B cell (primary cell): Measurements from ENCODE around the gene SLU7. TPM values are rescaled to one million over a fixed set of nuclear protein-coding genes. Genes with fewer than 3 reads are reported as not detected.

Source experiments
- ATAC-seq: fragments of 200-7000 bp; cut with Tn5 transposase; one replicate; pipeline ENCODE4 v1.10.0; 2021; ENCODE audit warnings: low read depth, mild to moderate bottlenecking, moderate number of reproducible peaks, moderate library complexity
- CTCF ChIA-PET: fragments of 350-600 bp; sonication (Branson Sonifier 250); formaldehyde crosslinking; loops from one replicate; lab custom pipeline; 2021; ENCODE audit warnings: antibody characterized with exemption, inconsistent platforms; lab: Charles Lee
- POLR2A ChIA-PET: fragments of 350-600 bp; sonication (Branson Sonifier 250); formaldehyde crosslinking; loops from one replicate; lab custom pipeline; 2021; ENCODE audit warnings: antibody characterized with exemption; lab: Charles Lee
- DNase-seq: peaks from one replicate; pipeline ENCODE4 v3.0.0; 2013
- H2AFZ ChIP-seq: 2 replicates; pipeline ENCODE4 v1.6.1; 2012; ENCODE audit warnings: mild to moderate bottlenecking, low read depth, low read length; ENCODE audit not compliant: insufficient read depth, poor library complexity, severe bottlenecking
- H3K27ac ChIP-seq, 2 donors: 1 replicate in 1 of 2; 2 replicates in 1 of 2; pipeline ENCODE4 v1.5.1; 2012 to 2013; ENCODE audit warnings: low read length in 2 of 2, mild to moderate bottlenecking in 2 of 2, moderate library complexity in 1 of 2
- H3K27me3 ChIP-seq, 4 experiments: fragments of 200-600 bp in 1 of 4; sonication (generic) in 1 of 4; replicated peaks in 1 of 4; 1 replicate in 2 of 4; 2 replicates in 2 of 4; pipeline versions ENCODE4 v1.6.1 to v1.7.0; 2013 to 2016; ENCODE audit warnings: low read length in 3 of 4, mild to moderate bottlenecking in 2 of 4, mixed read lengths in 1 of 4, moderate library complexity in 1 of 4; ENCODE audit not compliant: insufficient read depth in 4 of 4, control insufficient read depth in 3 of 4; ENCODE audit errors: control extremely low read depth in 1 of 4
- H3K36me3 ChIP-seq, 2 experiments: replicated peaks in 1 of 2; 1 replicate in 1 of 2; 2 replicates in 1 of 2; pipeline versions ENCODE4 v1.6.1 to v1.7.1; 2013; ENCODE audit warnings: low read length in 1 of 2; ENCODE audit not compliant: insufficient read depth in 2 of 2, control insufficient read depth in 1 of 2; ENCODE audit errors: control extremely low read depth in 1 of 2, extremely low read depth in 1 of 2
- H3K4me1 ChIP-seq, 2 donors: fragments of 200-600 bp in 1 of 2; sonication (generic) in 1 of 2; 1 replicate in 1 of 2; 2 replicates in 1 of 2; pipeline versions ENCODE4 v1.5.1 to v1.6.1; 2013 to 2017; ENCODE audit warnings: low read length in 2 of 2; ENCODE audit not compliant: control insufficient read depth in 2 of 2, insufficient read depth in 2 of 2
- H3K4me2 ChIP-seq: replicated peaks from 2 replicates; pipeline ENCODE3; 2012; ENCODE audit warnings: mild to moderate bottlenecking, low read depth, low read length; ENCODE audit not compliant: poor library complexity, severe bottlenecking
- H3K4me3 ChIP-seq, 5 experiments: fragments of 200-600 bp in 1 of 5; sonication (generic) in 1 of 5; 1 replicate in 3 of 5; 2 replicates in 2 of 5; pipeline versions ENCODE4 v1.5.1 to v1.7.0; 2011 to 2016; ENCODE audit warnings: low read length in 4 of 5, mild to moderate bottlenecking in 4 of 5, low read depth in 2 of 5, control low read depth in 1 of 5, moderate library complexity in 1 of 5; ENCODE audit not compliant: insufficient read depth in 1 of 5; ENCODE audit errors: control extremely low read depth in 1 of 5, extremely low read depth in 1 of 5
- H3K79me2 ChIP-seq: fragments of 200-600 bp; sonication (generic); one replicate; pipeline ENCODE4 v1.6.0; 2016; ENCODE audit warnings: low read length; ENCODE audit not compliant: control insufficient read depth, insufficient read depth
- H3K9ac ChIP-seq: fragments of 200-600 bp; sonication (generic); 2 replicates; pipeline ENCODE4 v1.6.1; 2017; ENCODE audit warnings: mild to moderate bottlenecking, low read length, moderate library complexity
- H3K9me3 ChIP-seq, 3 donors: one replicate each; pipeline versions ENCODE4 v1.6.1 to v1.7.1; 2013; ENCODE audit warnings: low read length in 2 of 3; ENCODE audit not compliant: control insufficient read depth in 2 of 3, insufficient read depth in 1 of 3; ENCODE audit errors: control extremely low read depth in 1 of 3
- H4K20me1 ChIP-seq: 2 replicates; pipeline ENCODE4 v1.6.0; 2012; ENCODE audit warnings: mild to moderate bottlenecking, low read length; ENCODE audit not compliant: insufficient read depth, control insufficient read depth, poor library complexity, severe bottlenecking
- H3K27ac Mint-ChIP-seq: one replicate; pipeline ENCODE4 v1.8.0; 2021; ENCODE audit warnings: mixed read lengths
- H3K27me3 Mint-ChIP-seq: one replicate; pipeline ENCODE4 v1.8.0; 2021; ENCODE audit warnings: mixed read lengths
- H3K4me1 Mint-ChIP-seq: one replicate; pipeline ENCODE4 v1.8.0; 2021; ENCODE audit warnings: mixed read lengths
- H3K4me3 Mint-ChIP-seq: one replicate; pipeline ENCODE4 v1.8.0; 2021; ENCODE audit warnings: mixed read lengths
- H3K9me3 Mint-ChIP-seq: one replicate; pipeline ENCODE4 v1.8.0; 2022; ENCODE audit warnings: mixed read lengths; ENCODE audit not compliant: insufficient read depth
- EZH2 ChIP-seq: IDR thresholded peaks from 2 replicates; pipeline ENCODE4 v1.6.1; 2012; ENCODE audit warnings: borderline replicate concordance, low read depth, mild to moderate bottlenecking, moderate library complexity, low read length; ENCODE audit not compliant: insufficient read depth, poor library complexity, severe bottlenecking
- intact Hi-C: fragments of 100-400 bp; cut with micrococcal nuclease; formaldehyde crosslinking; loops from one replicate; pipeline ENCODE4 v1.10.0; 2022
- polyA plus RNA-seq: library from polyadenylated mRNA; depleted of rRNA; stranded (reverse); fragments of >200 nt; gene quantifications from 2 replicates; pipeline ENCODE4 v1.2.3, GENCODE V29; 2012
- total RNA-seq, 2 donors: library from RNA; stranded (reverse); fragments of 120-200 nt in 1 of 2; gene quantifications; 1 replicate in 1 of 2; 2 replicates in 1 of 2; pipeline versions ENCODE4 v1.2.3 to v1.2.4, GENCODE V29; 2013 to 2022
- TF ChIP-seq, protein P1 (sequence below): fragments of 200-600 bp; IDR thresholded peaks from one replicate; pipeline ENCODE4 v1.8.0; 2022; ENCODE audit warnings: antibody characterized with exemption, mild to moderate bottlenecking

Gene SLU7
- total and polyA plus RNA-seq, 2 donors (not counting 1 experiment from before 2014, with no cell fraction given) = 30.8 to 68.3 TPM

DNA sequence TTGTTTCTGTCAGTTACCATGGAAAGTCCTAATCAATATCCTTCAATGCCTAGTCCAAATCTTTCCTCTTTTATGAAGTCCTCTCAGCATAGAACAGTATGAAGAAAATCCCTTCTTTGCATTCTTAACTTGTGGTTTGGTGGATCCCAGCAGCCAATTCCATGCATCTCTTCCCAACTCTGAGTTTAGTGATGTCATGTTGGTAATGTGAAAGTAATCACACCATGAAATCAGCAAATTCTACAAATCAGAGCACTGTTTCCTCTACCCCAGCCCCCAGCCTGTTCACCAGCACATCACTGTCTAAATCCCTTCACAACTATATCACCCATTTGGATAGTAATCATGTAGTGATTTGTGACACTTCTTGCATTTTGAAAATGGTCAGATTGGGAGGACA, 43.7 kb downstream of the SLU7 start:
- Histone ChIP-seq H3K4me2 (no peak overlapping the region), H3K4me1 (peaks cover 3 to 6% of the 10 kb centered on the region in 2 donors), H3K9me3 (no peaks in the 10 kb centered on the region), H3K36me3 (no peaks in the 10 kb centered on the region), H3K9ac (no peak overlapping the region), H3K4me3 (no peak overlapping the region), H3K27ac (no peak overlapping the region), H4K20me1 (no peaks in the 10 kb centered on the region), H3K27me3 (peaks cover 0 to 23% (median 12%) of the 10 kb centered on the region in 4 experiments), H3K79me2 (no peaks in the 10 kb centered on the region), H2AFZ (no peak overlapping the region)
- POLR2A ChIA-PET = no interaction called here
- Mint-ChIP-seq H3K4me1 (peaks cover 6% of the 10 kb centered on the region), H3K4me3 (no peak overlapping the region), H3K27me3 (peaks cover 54% of the 10 kb centered on the region), H3K27ac (no peak overlapping the region), H3K9me3 (no peaks in the 10 kb centered on the region)
- intact Hi-C loops = no loop called here
- no peak for TF ChIP-seq EZH2
- TF ChIP-seq, protein P1, sequence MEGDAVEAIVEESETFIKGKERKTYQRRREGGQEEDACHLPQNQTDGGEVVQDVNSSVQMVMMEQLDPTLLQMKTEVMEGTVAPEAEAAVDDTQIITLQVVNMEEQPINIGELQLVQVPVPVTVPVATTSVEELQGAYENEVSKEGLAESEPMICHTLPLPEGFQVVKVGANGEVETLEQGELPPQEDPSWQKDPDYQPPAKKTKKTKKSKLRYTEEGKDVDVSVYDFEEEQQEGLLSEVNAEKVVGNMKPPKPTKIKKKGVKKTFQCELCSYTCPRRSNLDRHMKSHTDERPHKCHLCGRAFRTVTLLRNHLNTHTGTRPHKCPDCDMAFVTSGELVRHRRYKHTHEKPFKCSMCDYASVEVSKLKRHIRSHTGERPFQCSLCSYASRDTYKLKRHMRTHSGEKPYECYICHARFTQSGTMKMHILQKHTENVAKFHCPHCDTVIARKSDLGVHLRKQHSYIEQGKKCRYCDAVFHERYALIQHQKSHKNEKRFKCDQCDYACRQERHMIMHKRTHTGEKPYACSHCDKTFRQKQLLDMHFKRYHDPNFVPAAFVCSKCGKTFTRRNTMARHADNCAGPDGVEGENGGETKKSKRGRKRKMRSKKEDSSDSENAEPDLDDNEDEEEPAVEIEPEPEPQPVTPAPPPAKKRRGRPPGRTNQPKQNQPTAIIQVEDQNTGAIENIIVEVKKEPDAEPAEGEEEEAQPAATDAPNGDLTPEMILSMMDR = no peak
- no peak for ATAC-seq
- DNase-seq = no peak
- CTCF ChIA-PET = no interaction called here

DNA sequence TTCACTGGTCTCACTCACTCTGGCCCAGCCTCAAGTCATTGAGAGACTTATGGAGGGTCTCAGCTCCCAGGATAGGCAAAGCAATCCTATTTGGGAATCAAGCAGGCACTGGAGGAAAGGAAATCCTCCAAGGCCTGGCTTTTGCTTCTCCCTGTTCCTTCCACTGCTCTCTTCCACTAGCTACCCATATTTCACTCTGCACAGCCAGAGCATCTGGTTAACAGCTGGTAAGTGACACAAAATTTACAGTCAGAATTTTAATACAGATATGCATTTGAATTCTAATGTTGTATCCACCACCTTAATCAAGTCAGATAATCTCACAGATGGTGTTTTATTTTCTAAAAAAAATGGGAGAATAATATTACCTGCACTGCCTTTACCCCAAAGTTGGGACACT, 47.6 kb downstream of the SLU7 start:
- Histone ChIP-seq H3K4me3 (no peak overlapping the region), H3K36me3 (no peaks in the 10 kb centered on the region), H3K27me3 (peaks cover 0 to 48% (median 31%) of the 10 kb centered on the region in 4 experiments), H2AFZ (no peak overlapping the region), H3K4me1 (peaks cover 11 to 15% of the 10 kb centered on the region in 2 donors), H3K4me2 (no peak overlapping the region), H3K79me2 (no peaks in the 10 kb centered on the region), H3K9me3 (no peaks in the 10 kb centered on the region), H4K20me1 (no peaks in the 10 kb centered on the region), H3K27ac (no peak overlapping the region), H3K9ac (no peak overlapping the region)
- Mint-ChIP-seq H3K27ac (no peak overlapping the region), H3K4me3 (peak overlapping the region; percentile 84), H3K4me1 (peaks cover 14% of the 10 kb centered on the region), H3K27me3 (peaks cover 66% of the 10 kb centered on the region), H3K9me3 (no peaks in the 10 kb centered on the region)
- TF ChIP-seq, protein P1 = no peak
- no peak for TF ChIP-seq EZH2
- POLR2A ChIA-PET = no interaction called here
- ATAC-seq = no peak
- intact Hi-C loops = no loop called here
- CTCF ChIA-PET = interaction anchor here (0.8 to 1.8 kb wide), 2 partner anchors 18 to 26 kb away, joined by 3 read pairs; no protein-coding TSS in a partner anchor
- no peak for DNase-seq
